HUES6 (cell line): Measurements from ENCODE around the gene SLC39A11.
"Not testable (repeated sequence)": the region's sequence is repeated elsewhere in the genome, so short reads cannot be mapped to it uniquely, and the experiment has no call there.

Source experiments
- H3K27ac ChIP-seq: 2 replicates; pipeline ENCODE4 v1.7.0; 2013; ENCODE audit warnings: low read depth, mild to moderate bottlenecking, low read length, inconsistent platforms
- H3K27me3 ChIP-seq: 2 replicates; pipeline ENCODE4 v1.6.1; 2013; ENCODE audit warnings: low read length; ENCODE audit not compliant: control insufficient read depth, insufficient read depth
- H3K36me3 ChIP-seq: 2 replicates; pipeline ENCODE4 v1.6.1; 2013; ENCODE audit warnings: low read length; ENCODE audit not compliant: control insufficient read depth, insufficient read depth
- H3K4me1 ChIP-seq: 2 replicates; pipeline ENCODE4 v1.6.1; 2013; ENCODE audit warnings: low read length; ENCODE audit not compliant: control insufficient read depth, insufficient read depth
- H3K4me3 ChIP-seq: 2 replicates; pipeline ENCODE4 v1.5.1; 2013; ENCODE audit warnings: low read depth, low read length
- H3K9ac ChIP-seq: one replicate; pipeline ENCODE4 v1.6.1; 2013; ENCODE audit warnings: mild to moderate bottlenecking, low read length
- H3K9me3 ChIP-seq: 2 replicates; pipeline ENCODE4 v1.6.1; 2013; ENCODE audit warnings: low read depth, low read length; ENCODE audit not compliant: control insufficient read depth, insufficient read depth

SLC39A11 gene

GRCh38 chr17:72763981-72764380, 328.5 kb downstream of the SLC39A11 start:
- Histone ChIP-seq H3K27me3 (peaks cover 84% of the 10 kb centered on the region), H3K9ac (no peak overlapping the region), H3K4me3 (no peak overlapping the region)

GRCh38 chr17:72761893-72762575, 330.5 kb downstream of the SLC39A11 start:
- H3K9ac ChIP-seq, result not testable (repeated sequence)

More at GRCh38 chr17:72763981-72764380, 328.5 kb downstream of the SLC39A11 start:
- Histone ChIP-seq H3K4me1 (peaks cover 8% of the 10 kb centered on the region; the same call in 1 of the 2 replicates), H3K36me3 (no peaks in the 10 kb centered on the region), H3K27ac (no peak overlapping the region), H3K9me3 (peaks cover 22% of the 10 kb centered on the region)

GRCh38 chr17:72761431-72761830, 331.1 kb downstream of the SLC39A11 start:
- no peak overlapping the region for H3K9ac ChIP-seq

More at GRCh38 chr17:72761893-72762575, 330.5 kb downstream of the SLC39A11 start:
- H3K27ac ChIP-seq, H3K4me1 ChIP-seq, H3K4me3 ChIP-seq, H3K36me3 ChIP-seq: not testable (repeated sequence)
- peaks cover 69% of the 10 kb centered on the region for H3K27me3 ChIP-seq
- H3K9me3 ChIP-seq, result peaks cover 12% of the 10 kb centered on the region

GRCh38 chr17:72760368-72760767, 332.1 kb downstream of the SLC39A11 start:
- Histone ChIP-seq H3K27me3 (peaks cover 53% of the 10 kb centered on the region), H3K4me1 (peaks cover 8% of the 10 kb centered on the region; the same call in 1 of the 2 replicates), H3K9me3 (peaks cover 6% of the 10 kb centered on the region), H3K36me3 (no peaks in the 10 kb centered on the region), H3K9ac (no peak overlapping the region), H3K4me3 (no peak overlapping the region), H3K27ac (no peak overlapping the region)

More at GRCh38 chr17:72761431-72761830, 331.1 kb downstream of the SLC39A11 start:
- peaks cover 63% of the 10 kb centered on the region for H3K27me3 ChIP-seq
- H3K36me3 ChIP-seq, result no peaks in the 10 kb centered on the region
- peaks cover 7% of the 10 kb centered on the region for H3K9me3 ChIP-seq
- H3K4me1 ChIP-seq, result peaks cover 8% of the 10 kb centered on the region; the same call in 1 of the 2 replicates
- no peak overlapping the region for H3K4me3 ChIP-seq
- no peak overlapping the region for H3K27ac ChIP-seq

- Histone ChIP-seq H3K4me1 (peaks cover 7% of the 10 kb centered on the region; the same call in 1 of the 2 replicates), H3K27me3 (peaks cover 42% of the 10 kb centered on the region), H3K27ac (no peak overlapping the region), H3K9me3 (peaks cover 6% of the 10 kb centered on the region), H3K9ac (no peak overlapping the region), H3K36me3 (no peaks in the 10 kb centered on the region), H3K4me3 (no peak overlapping the region)
These were observed 333.2 kb downstream of the SLC39A11 start for GRCh38 chr17:72759301-72759700.

- Histone ChIP-seq H3K36me3 (no peaks in the 10 kb centered on the region), H3K4me1 (no peaks in the 10 kb centered on the region), H3K9me3 (peaks cover 6% of the 10 kb centered on the region), H3K9ac (no peak overlapping the region), H3K4me3 (no peak overlapping the region), H3K27me3 (peaks cover 11% of the 10 kb centered on the region; the same call in 1 of the 2 replicates), H3K27ac (no peak overlapping the region)
These were observed 336.2 kb downstream of the SLC39A11 start for GRCh38 chr17:72756256-72756655.

- H3K36me3 ChIP-seq, result no peaks in the 10 kb centered on the region
- no peak overlapping the region for H3K4me3 ChIP-seq
- H3K9me3 ChIP-seq, result peaks cover 6% of the 10 kb centered on the region
- no peaks in the 10 kb centered on the region; the same call in 1 of the 2 replicates for H3K27me3 ChIP-seq
- H3K27ac ChIP-seq, result no peak overlapping the region
- no peak overlapping the region for H3K9ac ChIP-seq
- H3K4me1 ChIP-seq, result no peaks in the 10 kb centered on the region
These were observed 338.0 kb downstream of the SLC39A11 start for GRCh38 chr17:72754513-72754912.

- H3K27ac ChIP-seq, result no peak overlapping the region
These were observed 340.7 kb downstream of the SLC39A11 start for GRCh38 chr17:72751746-72752145.

GRCh38 chr17:72749119-72749572, 343.3 kb downstream of the SLC39A11 start:
- H3K4me3 ChIP-seq, result no peak overlapping the region
- no peaks in the 10 kb centered on the region for H3K4me1 ChIP-seq
- no peaks in the 10 kb centered on the region for H3K27me3 ChIP-seq
- H3K36me3 ChIP-seq, result no peaks in the 10 kb centered on the region
- H3K9me3 ChIP-seq, result no peaks in the 10 kb centered on the region; the same call in 1 of the 2 replicates
- H3K9ac ChIP-seq, result no peak overlapping the region
- no peak overlapping the region for H3K27ac ChIP-seq

More at GRCh38 chr17:72751746-72752145, 340.7 kb downstream of the SLC39A11 start:
- H3K27me3 ChIP-seq, result no peaks in the 10 kb centered on the region
- no peak overlapping the region for H3K9ac ChIP-seq
- H3K36me3 ChIP-seq, result no peaks in the 10 kb centered on the region
- H3K9me3 ChIP-seq, result peaks cover 6% of the 10 kb centered on the region
- no peak overlapping the region for H3K4me3 ChIP-seq
- H3K4me1 ChIP-seq, result no peaks in the 10 kb centered on the region

- H3K27ac ChIP-seq, result no peak overlapping the region
- H3K4me3 ChIP-seq, result no peak overlapping the region
These were observed 345.0 kb downstream of the SLC39A11 start for GRCh38 chr17:72747501-72747900.

GRCh38 chr17:72745241-72745640, 347.2 kb downstream of the SLC39A11 start:
- Histone ChIP-seq H3K4me3 (no peak overlapping the region), H3K36me3 (no peaks in the 10 kb centered on the region), H3K27ac (no peak overlapping the region), H3K4me1 (peaks cover 17% of the 10 kb centered on the region), H3K9me3 (no peaks in the 10 kb centered on the region; the same call in 1 of the 2 replicates), H3K9ac (no peak overlapping the region), H3K27me3 (no peaks in the 10 kb centered on the region)

More at GRCh38 chr17:72747501-72747900, 345.0 kb downstream of the SLC39A11 start:
- H3K9ac ChIP-seq, result no peak overlapping the region
- H3K36me3 ChIP-seq, result no peaks in the 10 kb centered on the region
- H3K9me3 ChIP-seq, result no peaks in the 10 kb centered on the region; the same call in 1 of the 2 replicates
- no peaks in the 10 kb centered on the region for H3K27me3 ChIP-seq
- peaks cover 12% of the 10 kb centered on the region for H3K4me1 ChIP-seq
